GM21529 (cell line): ENCODE data around the gene SNED1.

ENCODE experiments used
- ATAC-seq: cut with Tn5 transposase; IDR thresholded peaks from one replicate; pipeline ENCODE4 v1.9.1; 2021; ENCODE audit not compliant: unreplicated experiment

Gene SNED1

DNA sequence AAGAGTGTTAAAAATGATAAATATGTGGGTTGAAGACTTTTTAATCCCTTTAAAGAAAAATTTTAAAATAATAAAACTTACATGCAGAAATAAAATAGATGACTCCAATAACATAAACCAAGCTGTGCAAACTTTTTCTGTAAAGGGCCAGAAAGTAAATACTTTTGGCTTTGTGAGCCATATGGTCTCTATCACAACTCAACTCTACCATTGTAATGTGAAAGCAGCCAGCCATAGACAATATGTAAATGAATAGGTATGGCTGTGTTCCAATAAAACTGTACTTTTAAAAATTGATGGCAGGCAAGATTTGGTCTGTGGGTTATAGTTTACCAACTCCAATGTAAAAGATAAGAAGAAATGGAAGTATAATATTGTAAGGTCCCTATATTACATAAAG, 45.2 kb downstream of the SNED1 start:
- ATAC-seq, result no peak

DNA sequence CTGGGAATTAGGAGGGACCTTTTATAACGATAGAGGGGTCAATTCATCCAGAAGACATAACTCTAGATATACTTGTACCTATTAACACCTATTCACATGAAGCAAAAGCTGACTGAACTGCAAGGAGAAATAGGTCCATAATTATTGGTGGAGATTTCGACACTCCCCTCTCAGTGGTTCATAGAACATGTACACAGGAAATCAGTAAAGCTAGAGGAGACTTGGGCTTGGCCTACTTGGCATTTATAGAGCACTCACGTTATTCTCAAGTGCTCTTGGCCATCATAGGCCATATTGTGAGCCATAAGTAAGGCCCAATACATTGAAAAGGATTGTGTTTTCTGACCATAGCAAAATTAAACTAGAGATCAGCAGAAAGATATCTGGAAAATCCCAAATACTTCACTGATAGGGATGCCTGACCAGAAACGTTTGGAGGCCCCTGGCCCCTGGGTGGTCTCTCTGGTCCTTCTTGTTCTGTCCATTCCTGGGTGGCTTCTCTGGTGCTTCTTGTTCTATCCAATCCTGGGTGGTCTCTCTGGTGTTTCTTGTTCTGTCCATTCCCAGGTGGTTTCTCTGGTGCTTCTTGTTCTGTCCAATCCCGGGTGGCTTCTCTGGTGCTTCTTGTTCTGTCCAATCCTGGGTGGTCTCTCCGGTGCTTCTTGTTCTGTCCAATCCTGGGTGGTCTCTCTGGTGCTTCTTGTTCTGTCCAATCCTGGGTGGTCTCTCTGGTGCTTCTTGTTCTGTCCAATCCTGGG, 49.0 kb downstream of the SNED1 start:
- ATAC-seq, result no peak

DNA sequence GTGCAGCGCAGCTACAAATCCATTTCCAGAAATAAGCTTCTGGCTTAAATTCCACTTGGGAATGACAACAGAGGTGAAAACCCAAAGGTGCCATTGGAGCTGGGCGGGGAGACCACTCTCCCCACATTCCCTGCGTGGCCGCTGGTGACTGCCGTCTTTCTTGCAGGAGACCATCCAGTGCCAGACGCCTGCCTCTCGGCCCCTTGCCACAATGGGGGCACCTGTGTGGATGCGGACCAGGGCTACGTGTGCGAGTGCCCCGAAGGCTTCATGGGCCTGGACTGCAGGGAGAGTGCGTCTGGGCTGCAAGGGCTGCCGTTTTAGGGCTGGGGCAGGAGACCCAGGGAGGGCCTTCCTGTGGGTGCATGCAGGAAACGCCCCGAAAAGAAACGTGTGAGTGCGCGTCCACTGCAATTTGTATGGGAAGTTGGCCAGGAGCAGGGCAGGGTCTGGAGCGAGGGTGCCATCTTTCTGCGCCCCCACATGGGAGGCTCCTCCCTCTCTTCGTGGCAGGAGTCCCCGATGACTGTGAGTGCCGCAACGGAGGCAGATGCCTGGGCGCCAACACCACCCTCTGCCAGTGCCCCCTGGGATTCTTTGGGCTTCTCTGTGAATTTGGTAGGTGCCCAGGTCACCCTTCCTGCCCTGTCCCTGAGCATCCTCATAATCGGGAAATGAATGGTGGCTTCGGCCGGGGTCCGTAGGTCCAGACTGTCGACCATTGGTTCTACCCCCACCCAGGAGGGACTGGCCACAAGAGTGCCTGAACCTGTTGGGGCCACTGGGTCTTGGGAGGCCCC, 49.9 kb downstream of the SNED1 start:
- no peak for ATAC-seq

DNA sequence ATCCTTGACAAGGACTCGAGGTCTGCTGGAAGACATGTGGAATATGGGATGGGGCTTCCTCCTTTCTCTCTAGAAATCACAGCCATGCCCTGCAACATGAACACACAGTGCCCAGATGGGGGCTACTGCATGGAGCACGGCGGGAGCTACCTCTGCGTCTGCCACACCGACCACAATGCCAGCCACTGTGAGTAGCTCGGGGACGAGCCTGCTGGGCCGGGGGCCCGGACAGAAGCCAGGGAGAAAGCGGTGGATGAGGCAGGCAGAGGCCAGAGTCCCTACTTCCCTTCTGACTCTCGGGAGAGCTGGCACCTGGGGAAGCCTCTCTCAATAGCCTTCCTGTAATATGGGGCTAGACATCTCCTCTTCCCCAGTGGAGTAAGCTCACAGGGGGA, 50.5 kb downstream of the SNED1 start:
- no peak for ATAC-seq

DNA sequence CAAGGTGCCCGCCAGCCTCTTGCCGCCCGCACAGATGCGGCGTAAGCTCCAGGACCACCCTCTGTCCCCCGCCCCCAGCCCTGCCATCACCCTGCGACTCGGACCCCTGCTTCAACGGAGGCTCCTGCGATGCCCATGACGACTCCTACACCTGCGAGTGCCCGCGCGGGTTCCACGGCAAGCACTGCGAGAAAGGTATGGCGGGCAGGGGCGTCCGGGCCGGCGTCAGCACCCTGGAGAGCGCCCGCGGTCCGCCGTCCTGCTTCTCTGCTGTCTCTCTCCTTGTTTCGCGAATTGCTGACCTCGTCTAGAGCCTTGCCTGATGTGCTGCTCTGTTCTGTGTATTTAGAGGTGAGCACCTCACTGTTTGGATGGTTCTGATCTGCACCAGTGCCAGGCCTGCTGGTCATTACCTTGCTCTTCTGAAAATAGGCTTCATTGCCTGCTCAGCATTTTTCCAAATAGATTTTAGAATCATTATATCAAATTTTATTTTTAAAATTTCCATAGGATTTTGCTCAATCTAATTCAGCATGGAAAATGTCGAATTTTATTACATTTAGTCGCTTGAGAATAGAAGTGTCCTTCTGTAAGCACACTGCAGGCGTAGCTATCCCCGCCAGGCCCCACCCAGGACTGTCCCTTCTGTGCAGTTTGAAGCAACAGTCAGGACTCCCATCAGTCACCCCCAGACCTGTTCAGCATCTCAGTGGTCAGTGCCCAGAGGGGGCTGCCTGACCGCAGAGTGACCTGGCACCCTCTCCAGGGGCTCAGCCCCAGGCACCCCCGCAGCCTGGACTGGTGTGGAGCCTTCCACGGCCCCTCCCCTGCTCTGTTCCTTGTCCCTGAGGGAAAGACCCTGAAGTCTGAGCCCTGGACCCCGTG, 51.6 kb downstream of the SNED1 start:
- no peak for ATAC-seq

DNA sequence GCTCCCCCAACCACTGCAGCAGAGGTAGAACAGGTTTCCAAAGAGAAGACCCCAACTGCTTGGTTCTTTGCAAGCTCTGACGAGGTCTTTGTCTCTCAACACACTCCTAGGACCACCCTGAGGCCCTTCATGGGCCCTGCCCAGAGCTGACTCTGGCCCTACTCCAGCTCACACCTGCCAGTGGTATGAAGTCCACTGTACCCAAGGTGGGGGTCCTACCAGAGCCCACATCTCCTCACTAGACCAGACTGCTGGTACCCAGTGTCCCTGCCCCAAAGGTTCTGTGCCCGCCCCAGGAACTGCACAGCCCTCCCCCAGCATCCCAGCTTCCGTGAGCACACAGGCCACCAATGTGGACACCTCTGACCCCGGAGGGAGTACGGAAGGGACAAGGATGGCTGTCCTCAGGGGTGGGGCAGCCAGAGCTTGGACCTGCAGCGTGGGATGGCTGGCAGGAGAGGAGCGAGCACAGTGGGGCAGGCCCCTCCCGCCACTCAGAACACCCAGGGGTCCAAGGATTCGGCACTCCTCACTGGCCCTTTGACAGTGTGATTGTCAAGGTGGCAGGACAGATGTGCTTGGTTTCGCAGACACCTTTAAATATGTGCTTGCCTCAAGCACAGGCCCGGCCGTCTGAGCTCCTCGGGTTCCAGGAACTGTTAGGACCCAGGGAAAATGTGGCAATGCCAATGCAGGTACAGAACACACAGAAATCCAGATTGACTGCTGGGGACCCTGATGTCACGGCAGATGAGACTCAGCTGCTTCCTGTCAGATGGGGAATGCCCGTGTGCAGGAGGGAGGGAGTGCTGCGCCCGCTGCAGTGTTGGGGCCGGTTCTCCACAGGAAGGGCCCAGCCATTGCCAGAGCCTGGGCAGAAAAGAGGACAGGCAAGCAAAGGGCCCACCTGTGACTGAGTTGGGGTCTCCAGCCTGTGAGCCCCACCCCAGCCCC, 52.5 kb downstream of the SNED1 start:
- ATAC-seq, result no peak

DNA sequence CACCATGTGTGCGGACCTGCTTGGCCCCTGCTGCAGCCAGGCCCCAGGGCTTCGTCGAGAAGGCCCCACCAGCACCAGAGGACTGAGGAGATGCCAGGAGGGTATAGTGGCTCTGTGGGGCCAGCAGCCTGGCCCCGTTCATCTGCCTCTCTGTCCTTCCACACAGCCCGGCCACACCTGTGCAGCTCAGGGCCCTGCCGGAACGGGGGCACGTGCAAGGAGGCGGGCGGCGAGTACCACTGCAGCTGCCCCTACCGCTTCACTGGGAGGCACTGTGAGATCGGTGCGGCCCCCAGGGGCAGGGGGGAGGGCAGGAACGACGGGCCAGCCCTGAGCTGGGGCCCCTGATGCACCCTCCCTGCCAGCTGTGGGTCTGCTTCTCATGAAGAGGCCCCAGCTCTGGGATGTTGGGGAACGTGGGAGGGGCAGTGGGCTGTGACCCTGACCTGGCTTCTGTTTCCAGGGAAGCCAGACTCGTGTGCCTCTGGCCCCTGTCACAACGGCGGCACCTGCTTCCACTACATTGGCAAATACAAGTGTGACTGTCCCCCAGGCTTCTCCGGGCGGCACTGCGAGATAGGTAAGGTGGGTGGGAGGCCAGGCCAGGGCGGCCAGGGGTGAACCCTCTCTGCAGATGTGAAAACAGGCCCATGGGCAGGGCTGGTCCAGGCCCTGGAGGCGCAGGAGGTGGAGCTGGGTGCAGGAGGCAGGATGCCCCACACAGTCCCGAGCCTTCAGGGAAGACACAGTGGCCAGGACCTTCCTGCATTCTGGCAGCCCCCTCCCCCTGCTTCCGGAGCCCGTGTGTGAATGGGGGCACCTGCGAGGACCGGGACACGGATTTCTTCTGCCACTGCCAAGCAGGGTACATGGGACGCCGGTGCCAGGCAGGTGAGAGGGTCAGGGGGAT, 53.4 kb downstream of the SNED1 start:
- ATAC-seq, result no peak

DNA sequence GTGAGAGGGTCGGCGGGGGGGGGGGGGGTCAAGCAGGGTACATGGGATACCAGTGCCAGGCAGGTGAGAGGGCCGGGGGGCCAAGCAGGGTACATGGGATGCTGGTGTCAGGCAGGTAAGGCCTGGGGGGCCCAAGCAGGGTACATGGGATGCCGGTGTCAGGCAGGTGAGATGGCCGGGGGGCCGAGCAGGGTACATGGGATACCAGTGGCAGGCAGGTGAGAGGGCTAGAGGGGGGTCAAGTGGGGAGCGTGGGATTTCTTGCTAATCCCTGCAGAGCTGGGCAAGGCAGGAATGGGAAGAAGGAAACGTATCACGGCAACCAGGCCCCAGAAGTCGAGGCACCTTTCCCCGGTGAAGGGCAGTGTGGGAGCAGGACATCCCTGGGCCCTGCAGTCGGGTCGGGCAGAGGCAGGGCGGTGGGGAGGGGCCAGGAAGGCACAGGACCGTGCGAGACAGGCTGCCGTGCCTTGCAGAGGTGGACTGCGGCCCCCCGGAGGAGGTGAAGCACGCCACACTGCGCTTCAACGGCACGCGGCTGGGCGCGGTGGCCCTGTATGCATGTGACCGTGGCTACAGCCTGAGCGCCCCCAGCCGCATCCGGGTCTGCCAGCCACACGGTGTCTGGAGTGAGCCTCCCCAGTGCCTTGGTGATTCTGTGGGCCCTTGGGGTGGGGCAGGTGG, 54.4 kb downstream of the SNED1 start:
- no peak for ATAC-seq

DNA sequence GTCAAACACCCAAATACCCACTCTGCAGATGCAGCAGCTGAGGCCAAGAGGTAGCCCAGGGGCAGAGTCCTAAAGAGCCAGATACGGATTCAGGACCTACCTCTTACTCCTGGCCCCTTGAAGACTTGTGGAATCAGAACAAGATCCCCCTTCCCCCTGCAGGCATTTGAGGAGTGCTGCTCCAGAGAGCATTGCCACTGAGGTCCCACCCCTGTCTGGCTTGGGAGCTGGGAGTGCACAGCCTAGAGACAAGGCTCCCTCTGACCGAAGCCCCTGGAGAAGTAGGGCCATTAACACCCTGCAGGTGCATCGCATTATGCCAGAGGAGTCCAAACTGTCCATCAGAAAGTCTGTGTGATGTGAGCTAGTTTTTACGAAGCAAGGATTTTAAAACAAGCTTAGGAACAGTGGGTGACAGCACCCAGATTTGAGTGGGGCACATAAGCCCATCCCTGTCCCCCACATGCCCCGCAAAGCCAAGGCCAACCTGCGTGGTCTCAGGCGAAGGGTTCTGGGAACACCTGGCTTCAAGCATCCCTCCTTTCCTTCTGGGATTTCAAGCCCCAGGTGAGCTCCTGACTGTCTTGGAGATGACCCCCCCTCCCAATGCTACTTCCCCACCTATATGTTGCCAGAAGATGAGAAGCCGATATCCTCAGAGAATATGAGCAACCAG, 55.3 kb downstream of the SNED1 start:
- no peak for ATAC-seq

DNA sequence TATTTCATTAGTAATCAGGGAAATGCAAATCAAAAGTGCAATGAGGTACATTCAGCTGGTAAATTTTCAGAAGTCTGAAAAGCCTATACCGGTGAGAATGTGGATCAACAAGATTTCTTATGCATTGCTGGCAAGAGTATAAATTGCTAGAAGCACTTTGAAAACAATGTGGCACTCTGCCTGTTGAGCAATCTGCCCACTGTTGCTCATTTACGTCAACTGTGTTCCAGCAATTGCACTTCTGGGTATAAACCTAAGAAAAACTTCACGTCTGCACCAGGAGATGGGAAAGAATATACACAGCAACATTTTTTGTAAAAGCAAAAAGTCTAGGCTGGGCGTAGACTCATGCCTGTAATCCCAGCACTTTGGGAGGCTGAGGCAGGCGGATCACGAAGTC, 62.9 kb downstream of the SNED1 start:
- no peak for ATAC-seq

DNA sequence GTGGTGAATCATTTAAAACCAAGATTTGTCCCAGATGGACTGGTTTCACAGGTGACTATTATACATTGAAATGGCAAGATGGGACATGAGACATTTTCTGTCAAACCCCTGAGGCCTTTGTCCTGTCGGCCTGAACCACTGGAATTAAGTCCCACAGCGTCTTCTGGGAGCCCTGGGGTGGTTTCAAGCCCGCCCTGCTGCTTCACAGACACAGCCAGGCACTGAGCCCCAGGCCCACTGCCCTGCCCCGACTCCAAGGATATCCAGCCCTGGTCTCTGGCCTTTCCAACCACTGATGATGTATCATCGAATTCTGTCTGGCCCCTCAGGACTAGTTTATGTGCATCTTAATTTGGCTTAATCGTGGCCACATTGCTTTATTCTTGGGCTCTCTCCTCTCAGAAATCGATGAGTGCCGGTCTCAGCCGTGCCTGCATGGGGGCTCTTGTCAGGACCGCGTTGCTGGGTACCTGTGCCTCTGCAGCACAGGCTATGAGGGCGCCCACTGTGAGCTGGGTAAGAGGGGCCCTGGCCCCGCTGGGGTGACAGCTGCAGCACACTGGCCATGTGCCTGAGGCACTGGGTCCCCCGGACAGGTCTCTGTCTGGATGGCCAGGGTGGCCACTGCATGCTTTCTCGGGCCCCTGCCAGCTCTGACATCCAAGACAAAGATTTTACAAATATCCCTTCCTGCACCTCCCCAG, 64.1 kb downstream of the SNED1 start:
- no peak for ATAC-seq

DNA sequence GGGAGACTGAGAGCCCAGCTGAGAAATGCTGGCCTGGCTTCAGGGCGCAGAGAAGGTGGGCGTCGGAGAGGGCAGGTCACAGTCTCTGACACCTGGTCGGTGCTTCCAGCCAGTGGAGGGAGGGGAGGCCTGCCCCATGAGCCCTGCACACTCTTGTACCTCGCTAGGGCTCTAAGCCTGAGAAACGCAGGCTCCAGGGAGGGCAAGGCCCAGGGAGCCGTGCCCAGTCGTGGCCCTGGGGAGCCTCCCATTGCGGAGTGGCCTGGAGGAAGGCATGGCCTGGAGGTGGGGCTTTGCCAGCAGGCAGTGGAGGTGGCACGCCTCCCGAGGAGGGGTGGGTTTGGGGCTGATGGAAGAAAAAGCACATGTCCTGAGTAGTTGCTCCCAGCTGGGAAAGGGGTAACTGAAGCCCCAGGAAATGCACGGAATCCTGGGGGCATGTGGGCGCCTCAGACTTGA, 64.7 kb downstream of the SNED1 start:
- ATAC-seq, result no peak

DNA sequence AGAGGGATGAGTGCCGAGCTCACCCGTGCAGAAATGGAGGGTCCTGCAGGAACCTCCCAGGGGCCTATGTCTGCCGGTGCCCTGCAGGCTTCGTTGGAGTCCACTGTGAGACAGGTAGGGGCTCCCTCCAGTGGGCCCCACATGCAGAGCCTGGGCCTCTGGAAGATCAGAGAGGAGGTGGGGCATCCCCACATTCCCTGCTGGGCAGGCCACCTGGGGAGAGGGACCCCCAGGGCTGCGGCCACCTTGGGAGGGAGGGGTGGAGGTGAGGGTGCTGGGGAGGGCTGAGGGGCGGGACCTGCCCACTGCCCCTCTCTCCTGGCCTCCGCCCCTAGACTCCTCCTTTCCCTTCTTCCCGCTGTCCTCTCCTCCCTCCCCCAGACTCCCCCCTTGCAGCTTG, 65.2 kb downstream of the SNED1 start:
- ATAC-seq, result no peak

DNA sequence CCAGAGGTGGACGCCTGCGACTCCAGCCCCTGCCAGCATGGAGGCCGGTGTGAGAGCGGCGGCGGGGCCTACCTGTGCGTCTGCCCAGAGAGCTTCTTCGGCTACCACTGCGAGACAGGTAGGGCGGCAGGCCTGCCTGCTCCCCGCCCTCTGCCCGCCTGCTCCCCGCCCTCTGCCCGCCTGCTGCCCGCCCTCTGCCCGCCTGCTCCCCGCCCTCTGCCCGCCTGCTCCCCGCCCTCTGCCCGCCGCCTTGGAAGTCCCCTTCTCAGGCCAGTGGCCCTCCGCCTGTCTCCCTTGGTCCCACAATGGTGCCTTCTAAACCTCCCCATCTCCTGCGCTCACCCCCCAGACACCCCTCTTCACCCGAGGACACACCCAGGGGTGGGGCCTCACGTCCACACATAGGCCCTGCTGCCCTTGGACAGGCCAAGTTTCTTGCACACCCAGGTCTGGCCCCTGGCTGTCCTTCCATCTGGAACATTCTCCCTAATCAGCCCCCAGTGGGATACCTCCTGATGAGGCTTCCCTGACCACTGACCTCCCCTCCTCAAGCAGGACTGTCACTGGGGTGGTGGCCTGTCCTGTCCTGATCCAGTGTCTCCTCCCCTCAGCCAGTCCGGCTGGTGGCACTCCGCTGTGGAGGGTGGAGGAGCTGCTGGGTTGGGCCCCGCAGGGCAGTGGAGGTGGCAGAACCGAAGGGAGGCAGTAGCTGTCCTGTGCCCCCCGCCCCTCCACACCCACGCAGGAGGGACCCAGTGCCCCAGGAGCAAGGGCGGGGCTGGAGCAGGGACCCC, 65.8 kb downstream of the SNED1 start:
- no peak for ATAC-seq

DNA sequence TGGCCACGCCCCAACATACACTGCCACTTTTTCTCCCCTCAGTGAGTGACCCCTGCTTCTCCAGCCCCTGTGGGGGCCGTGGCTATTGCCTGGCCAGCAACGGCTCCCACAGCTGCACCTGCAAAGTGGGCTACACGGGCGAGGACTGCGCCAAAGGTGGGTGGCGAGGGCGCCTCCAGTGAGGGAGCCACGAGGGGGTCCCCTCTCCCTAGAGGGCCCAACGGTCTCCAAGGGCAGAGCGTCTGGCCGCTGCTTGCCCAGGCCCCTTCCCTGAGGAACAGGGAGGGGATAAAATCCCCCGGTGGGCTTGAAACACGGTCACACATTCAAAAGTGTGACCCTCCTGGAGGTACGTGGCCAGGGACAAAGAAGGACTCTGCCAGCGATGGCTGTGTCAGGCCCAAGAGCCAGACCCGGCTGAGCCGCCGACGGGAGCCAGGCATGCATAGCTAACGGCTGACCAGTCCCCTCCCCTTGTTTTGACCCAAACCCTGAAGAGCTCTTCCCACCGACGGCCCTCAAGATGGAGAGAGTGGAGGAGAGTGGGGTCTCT, 66.5 kb downstream of the SNED1 start:
- ATAC-seq, result no peak

DNA sequence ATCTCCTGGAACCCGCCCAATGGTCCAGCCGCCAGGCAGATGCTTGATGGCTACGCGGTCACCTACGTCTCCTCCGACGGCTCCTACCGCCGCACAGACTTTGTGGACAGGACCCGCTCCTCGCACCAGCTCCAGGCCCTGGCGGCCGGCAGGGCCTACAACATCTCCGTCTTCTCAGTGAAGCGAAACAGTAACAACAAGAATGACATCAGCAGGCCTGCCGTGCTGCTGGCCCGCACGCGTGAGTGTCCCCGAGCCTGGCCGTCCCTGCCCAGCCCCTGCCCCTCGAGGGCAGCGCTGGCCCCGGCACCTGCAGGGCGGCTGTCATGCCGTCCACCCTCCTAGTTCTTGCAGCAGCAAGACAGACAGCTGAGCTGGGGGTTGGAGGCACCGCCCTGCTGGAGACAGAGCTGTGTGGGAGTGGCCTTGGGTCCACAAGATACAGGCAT, 67.0 kb downstream of the SNED1 start:
- ATAC-seq, result no peak
